NCI-H1436 (cell line): ENCODE data around the gene LYST.
"Not testable (repeated sequence)": the region's sequence is repeated elsewhere in the genome, so short reads cannot be mapped to it uniquely, and the experiment has no call there.

Experiments used
- DNase-seq: peaks from one replicate; lab custom pipeline; 2025; lab: John Stamatoyannopoulos, UW

Gene LYST

DNA sequence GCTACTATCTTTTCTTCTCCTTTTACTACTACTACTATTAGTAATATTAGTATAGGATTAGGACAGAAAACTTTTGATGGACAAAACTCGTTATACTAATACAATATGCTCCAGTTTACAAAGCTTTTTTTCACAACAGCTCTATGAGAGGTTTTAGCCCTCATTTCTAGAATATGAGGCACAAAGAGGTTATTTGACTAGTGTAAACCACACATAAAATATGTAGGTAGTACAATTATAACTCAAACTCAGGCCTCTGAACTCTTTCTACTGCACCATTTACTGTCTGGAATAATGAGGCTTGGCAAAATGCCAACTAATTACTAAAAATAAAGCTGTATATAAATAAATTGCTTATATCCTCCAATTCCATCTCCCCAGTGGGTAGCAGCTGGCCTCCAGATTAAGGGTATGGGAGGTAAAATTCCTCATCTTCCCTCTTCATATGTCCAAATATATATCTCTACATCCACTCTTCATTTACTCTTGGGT, 99.9 kb downstream of the LYST start:
- no peak for DNase-seq

DNA sequence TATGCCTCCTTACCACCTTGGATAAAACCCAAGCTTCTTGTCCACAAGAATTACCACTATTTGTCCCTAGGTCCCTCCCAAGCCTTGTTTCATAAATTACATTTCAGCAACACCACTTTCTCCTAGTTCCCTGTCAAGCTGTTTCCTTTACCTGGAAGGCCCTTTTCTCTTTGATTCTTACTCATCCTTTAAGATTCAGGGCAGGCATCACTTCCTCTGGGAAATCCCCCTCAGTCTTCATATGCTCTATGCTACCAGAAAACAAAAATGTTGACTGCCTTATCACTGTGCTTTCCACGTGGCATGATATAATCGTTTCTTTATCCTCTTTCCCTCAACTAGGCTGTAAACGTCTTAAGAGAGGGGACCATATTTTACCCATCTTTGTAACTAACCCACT, 102.7 kb downstream of the LYST start:
- no peak for DNase-seq

DNA sequence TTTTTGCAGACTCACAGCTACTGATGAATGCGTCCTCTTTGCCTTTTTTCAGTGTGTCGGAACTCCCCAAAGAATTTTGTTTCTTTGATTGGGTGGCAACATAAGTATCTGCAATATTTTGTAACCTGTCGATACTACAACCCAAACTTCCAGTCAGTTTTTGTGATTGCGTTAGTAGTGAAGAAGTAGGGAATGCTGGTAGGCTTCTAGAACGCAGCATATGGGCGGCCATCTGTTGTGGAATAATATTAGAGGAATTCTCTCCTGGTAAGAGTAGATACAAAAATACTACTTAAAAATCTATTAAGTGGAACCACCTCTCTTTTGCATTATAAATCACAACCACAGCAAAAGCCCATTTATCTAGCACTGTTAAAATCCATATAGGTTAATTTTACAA, 107.4 kb downstream of the LYST start:
- no peak for DNase-seq

DNA sequence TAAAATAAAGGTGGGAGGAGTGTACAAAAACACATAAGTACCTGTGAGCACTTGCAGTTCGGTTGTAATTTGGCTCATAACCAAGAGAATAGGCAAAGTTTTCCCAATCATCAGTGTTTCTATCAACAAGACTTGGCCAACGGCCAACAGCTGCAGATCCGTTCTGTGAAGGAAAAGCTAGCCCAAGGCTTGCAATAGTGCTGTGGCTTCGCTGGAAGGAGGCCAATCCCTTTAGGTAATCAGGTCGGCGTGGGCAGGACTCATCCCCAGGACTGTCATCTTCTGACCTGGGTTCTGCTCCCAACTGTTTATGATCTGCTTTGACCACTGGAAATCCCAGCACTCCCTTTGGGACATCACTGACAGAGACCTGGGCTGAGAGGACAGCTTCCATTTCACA, 107.8 kb downstream of the LYST start:
- DNase-seq = no peak

DNA sequence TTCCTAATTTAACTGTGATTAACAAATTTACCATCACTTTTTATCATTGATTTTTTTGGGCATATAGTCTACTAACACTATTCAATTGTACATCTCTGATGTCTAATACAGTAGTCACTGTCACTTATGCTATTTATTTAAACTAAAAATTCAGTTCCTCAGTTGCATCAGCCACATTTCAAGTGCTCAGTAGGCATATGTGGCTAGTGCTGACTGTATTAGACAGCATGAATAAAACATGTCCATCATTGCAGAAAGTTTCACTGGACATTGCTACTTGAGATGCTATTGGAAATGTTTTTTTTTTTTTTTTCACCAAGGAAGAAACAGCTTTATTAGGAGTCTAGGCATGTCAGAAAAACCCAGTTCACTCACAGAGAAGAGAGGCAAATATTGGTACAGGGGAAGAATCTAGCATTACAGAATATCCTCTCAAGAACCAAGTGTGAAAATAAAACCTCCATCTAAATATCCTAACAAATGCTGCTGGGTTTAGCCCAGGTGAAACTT, 109.1 kb downstream of the LYST start:
- no peak for DNase-seq

DNA sequence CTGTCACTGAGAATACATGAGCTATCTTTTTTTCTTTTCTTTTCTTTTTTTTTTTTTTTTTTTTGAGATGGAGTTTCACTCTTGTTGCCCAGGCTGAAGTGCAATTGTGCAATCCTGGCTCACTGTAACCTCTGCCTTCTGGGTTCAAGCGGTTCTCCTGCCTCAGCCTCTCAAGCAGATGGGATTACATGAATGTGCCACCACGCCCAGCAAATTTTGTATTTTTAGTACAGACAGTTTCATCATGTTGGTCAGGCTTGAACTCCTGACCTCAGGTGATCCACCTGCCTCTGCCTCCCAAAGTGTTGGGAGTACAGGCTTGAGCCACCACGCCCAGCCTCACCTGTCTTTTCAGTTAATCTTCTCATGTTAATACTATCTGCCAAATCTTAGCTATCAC, 112.5 kb downstream of the LYST start:
- not testable (repeated sequence) for DNase-seq

DNA sequence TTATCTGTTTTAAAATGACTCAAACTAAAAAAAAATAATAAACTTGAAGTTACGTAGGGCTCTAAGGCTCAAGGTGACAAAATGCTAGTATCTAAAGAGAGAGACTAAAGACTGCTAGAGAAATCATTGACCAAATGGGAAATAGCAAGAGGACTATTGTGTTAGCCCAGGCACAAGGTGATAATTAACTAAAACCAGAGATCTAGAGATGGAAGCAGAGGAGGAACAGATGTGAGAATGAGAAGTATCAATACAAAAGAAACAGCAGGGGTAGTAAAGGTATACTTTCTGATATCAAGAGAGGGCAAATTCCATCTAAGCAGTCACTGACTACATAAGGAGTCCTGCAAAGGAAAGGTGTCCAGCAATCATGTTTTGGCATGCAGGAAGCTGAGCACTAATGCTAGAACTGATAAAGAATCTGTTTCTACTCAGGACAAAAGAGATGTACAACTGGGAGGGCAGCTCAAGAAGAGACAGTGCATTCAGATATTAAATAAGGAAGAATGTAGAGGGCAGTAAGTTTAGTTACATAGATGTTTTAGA, 116.9 kb downstream of the LYST start:
- no peak for DNase-seq

DNA sequence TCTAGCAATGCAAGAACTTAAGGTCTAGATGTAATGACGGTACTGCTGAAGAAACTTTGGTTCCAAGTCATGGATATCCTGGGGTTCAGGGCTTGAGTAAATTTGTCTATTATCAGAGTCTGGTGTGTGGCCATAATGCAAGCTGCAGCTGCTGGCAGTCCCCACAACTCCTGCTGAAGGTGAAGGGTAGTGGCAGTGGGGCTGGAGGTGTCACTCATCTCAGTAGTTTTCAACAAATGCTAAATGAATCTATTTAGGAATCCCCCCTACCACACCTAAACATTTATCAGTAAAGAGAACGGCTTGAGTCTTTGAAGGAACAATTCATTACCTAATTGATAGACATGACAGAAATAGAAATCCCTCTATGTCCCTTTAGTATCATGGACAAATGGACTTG, 118.0 kb downstream of the LYST start:
- DNase-seq = no peak

DNA sequence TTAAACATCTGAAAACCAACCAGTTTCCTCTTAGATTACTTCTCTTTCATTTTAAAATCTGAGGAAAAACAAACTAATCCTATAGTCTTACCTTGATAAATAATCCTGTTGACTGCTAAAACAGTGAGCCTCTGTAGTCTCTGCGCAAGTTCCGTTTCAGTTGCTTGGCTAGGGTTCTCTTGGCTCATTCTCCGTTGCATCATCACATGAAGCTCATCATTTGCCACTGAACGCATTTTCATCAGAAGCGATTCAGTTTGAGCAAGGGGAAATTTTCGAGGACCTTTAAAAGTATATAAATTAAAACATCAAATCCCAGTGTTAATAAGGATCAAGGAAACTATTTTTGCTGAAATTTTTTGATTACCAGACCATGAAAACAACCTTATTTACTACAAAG, 120.5 kb downstream of the LYST start:
- DNase-seq = no peak

DNA sequence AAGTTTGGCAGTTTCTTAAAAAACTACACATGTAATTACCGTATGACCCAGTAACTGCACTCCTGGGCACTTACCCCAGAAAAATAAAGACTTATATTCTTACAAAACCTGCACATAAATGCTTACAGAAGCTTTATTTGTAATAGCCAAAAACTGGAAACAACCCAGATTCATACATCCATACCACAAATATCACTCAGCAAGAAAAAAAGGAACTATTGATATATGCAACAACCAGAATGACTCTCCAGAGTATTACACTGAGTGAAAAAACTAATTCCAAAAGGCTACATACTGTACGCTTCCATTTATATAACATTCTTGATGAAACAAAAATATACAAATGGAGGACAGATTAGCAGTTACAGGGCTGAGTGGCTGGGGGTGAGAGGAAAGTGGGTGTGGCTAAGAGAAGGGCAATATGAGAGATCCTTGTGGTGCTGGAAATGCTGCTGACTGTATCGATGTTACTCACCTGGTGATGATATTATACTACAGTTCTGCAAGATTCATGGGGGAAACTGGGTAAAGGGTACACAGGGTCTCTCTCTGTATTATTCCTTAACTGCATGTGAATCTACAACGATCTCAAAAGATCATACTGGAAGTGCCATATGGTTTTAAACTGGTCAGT, 121.1 kb downstream of the LYST start:
- DNase-seq = no peak

DNA sequence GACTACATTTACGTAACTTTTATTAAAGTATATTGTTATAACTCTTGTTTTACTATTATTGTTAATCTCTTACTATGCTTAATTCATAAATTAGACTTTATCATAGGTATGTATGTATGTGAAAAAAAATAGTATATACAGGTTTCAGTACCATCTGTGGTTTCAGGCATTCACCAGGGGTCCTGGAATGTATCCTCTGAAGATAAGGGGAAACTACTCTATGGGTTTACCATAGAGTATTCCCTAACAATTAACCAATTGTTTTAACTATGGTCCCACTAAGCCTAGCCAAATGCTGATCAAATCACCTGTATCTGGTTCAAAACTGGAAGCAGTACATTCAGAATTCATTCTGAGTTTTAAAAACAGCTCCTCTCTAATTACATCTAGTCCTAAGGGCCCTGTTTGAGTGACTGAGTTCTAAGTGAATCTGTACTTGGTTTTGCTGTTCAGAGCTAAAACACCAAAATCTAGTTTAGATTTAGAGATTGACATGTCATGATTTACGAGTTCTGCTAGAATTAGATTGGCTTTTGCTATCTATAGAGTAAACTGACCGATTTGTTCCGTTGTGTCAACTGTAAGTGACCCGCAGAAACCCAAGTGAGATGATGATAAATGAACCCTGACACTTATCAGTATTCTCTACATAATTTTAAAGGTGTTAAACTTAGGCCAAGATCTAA, 123.6 kb downstream of the LYST start:
- DNase-seq = no peak

DNA sequence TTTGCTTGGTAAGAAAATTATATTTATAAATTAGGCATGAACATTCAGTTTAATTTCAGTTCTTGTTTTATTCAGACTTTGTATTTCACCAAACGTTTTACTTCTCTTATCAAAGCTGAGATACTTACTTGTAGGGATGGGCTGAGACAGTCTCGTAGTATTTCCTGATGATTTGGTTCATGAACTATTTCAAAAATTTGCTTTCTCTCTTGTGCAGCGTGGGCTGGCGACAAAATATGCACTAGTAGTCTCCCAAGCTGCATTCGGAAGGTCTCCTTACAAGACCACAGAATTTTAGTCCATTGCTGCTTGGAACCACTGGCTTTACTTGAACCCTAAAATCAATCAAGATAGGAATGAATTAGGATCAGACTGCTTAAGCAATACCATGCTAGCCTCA, 125.4 kb downstream of the LYST start:
- DNase-seq = no peak

DNA sequence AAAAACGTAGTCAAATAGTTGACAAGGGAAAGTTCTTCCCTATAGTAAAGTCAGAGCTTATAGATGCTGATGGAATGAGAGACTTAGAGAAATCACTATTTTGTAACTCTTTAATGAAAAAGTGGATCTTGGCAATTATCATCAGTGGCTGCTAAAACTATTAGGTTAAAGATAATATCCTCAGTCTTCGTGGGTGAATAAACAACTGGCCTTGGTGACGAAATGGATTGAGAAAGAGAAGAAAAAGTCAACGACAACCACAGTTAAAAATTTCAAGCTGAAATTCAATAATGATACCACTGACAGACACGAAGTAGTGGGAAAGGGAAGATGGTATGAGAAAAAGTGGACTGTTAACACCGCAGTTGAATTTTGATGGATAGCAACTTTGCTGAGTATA, 127.1 kb downstream of the LYST start:
- no peak for DNase-seq

DNA sequence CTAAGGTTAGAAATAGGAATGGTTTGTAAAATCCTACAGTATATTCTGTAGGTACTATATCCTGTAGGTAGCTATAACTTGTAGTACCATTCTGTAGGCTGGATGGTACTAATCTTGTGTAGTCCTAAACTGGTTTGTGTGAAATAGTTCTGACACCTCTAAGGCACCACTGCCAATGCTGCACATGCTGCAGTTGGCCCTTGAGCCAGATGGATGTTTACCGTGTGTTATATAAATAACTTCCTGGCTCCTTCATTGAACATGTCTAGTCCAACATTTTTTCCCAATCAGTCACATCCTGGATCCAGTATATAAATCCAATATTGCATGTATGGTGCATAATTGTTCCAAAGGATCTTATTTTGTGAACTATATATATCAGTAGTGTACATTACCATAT, 127.6 kb downstream of the LYST start:
- no peak for DNase-seq

DNA sequence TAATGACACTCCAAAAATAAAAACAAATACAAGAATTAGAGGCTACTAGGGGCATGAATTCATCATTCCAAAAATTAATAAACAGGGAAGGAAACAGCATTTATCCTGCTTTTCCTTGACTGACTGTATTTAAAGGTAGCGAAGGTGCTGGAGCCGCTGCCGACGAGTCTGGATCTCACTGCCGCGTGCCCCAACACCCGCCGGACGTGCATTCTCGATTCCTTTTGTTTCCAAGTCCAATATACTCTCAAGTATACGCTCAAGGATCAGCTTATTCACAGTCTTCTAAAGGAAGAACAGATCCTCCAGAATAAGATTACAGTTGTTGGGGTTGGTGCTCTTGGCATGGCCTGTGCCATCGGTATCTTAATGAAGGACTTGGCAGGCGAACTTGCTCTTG, 129.0 kb downstream of the LYST start:
- DNase-seq = no peak

DNA sequence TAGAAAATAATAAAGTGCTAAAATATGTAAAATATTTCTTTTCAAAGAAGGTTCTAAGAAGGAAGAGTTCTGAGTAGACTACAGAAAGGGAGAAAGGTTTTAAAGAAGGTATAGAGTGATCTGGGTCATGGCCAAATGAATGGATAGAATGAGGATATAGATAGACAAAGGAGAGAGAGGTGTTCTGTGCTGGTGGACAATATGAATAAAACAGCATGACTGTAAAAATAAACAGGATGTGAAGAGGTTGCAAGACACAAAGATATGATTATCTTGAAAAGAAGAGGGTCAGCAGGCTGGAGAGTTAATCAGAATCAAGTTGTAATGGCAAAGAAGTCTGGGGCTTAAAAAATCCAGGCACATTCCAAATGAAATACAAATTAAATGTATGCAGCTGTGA, 130.4 kb downstream of the LYST start:
- no peak for DNase-seq

DNA sequence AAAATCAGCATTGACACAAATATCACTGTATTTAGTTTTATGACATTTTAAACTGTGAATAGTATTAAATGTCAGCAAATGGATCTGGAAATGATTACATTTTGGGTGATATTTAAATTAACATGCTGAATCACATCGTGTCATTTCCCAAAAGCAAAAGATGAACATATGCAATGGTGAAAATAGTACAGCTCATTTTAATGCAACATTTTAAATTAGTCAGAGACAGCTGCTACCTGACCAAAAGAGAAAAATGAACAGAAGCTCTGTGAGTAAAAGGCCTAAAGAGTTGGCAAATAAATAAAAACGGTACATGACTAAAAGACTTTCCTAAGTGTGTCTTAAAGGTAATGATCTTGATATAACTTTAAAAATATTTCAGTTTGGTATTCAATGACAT, 131.1 kb downstream of the LYST start:
- no peak for DNase-seq

DNA sequence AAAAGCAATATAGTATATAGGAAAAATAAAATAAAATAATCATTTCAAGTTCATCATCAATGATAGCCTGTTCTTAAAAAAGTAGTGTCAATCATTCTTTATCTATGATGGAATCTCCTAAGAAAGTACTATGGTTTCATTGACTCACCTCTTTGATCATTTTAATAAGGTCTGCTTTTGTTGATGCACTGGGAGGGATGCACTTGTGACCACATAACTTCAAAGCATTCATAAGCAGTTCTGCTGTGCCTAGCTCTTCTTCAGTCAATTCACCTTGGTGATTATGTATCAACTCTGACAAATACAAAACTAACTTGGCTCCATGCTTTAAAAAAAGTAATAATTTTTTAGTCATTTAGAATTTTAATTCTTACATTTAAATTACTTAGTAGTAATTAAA, 132.4 kb downstream of the LYST start:
- DNase-seq = no peak

DNA sequence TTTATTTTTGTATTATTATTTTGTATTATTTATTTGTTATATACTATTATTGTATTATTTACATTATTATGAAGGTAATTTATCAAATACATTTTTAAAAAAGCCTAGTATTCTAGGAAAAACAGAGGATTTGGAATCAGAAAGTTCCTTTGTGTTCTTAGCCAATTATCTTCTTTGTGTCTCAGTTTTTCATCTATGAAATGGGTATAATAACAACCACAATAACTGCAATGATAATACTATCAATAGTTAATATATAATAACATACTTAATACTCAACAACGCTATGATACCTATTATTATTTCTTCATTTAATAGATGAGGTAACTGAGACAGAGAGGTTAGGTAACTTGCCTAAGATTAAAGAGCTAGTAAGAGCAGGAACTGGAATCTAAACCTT, 136.7 kb downstream of the LYST start:
- no peak for DNase-seq

DNA sequence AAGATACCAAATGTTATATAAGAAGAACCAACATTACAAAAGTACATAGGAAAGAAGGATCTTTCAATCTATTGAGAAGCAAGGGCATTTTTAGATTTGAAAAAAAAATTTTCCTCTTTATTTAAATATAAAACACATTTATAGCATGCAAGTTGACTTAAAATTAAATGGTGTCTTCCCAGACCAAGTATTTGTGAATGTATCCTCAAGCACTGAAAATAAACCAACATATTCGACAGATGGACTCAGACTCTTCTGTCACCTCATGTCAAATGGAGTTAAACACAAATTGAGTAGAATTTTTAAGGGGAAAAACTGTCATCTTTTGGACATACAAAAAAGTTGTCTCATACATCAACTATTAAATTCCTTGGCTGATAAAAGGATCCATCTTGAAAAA, 140.1 kb downstream of the LYST start:
- DNase-seq = no peak

DNA sequence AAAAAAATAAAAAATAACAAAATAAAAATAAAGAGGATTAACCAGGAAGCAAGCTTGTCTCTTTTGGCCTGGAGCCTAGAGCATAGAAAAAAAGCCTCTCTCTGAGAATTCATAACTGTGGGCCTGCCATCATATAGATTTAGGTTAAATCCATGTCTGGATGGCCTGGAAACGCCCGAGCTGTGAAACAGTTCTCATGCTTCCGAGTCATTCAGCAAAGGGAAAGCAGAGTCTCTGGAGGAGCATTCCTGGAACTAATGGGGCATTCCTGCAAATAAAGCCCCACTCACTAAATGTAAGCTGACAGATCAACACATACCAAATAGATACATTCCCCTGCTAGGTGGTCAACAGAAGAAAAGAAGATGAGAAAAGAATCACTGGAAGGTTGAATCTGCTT, 141.3 kb downstream of the LYST start:
- DNase-seq = no peak

DNA sequence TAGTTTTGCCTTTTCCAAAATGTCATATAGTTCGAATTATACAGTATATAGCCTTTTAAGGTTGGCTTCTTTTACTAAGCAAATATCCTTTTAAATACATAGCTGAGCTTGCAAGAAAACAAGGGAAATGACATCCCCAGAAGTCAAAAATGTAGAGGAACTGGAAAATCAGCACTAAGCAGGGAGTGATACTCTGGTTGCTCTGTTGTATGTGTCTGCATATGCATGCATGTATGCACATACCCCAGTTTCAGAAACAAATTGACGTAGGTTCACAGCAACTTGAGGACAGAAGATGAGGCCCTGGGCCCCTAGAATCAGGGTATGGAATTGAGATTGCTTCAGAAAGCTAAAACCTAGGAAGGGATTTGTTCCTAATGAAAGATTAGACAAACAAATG, 142.0 kb downstream of the LYST start:
- DNase-seq = no peak

DNA sequence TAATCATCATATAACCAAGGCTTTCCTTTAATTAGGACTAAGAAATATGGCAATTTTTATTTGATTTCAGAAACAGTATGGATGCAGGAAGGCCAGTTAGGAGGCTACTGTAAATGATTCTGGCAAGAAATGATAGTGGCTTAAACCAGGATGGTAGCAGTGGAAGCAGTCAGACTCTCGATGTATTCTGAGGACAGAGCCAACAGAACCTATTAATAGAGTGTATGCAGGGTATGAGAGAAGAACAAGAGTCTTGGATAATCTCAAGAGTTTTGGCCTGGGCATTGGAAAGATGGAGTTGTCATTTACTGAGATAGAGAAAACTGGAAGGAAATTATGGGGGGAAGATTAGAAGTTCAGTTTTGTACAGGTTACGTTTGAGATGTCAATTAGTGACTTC, 143.8 kb downstream of the LYST start:
- DNase-seq = no peak

DNA sequence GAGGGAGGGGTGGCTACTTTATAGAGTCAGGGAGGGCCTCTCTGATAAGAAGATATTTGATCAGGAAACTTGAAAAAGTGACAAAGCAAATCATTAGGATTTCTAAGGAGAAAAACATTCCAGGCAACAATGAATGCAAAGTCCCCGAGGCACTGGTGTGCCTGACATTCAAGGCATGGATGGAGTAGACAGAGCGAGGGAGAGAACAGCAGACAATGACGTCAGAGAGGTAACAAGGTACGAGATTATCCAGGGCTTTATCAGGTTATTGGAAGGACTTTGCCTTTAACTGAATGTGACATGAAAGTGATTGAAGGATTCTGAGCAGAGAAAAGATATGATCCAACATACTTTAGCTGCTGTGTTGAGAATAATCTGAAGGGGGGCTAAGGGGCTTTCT, 144.7 kb downstream of the LYST start:
- DNase-seq = no peak
